Mesendoderm (in vitro differentiated cells): ENCODE data around the gene SRPK2.

Experiments
- DNase-seq: peaks from one replicate; pipeline ENCODE4 v3.0.0; 2013
- H2AK5ac ChIP-seq: 2 replicates; pipeline ENCODE4 v1.6.1; 2013; ENCODE audit warnings: low read length, inconsistent platforms
- H2BK120ac ChIP-seq: 2 replicates; pipeline ENCODE4 v1.6.1; 2013; ENCODE audit warnings: low read depth, mild to moderate bottlenecking, low read length, moderate library complexity, mixed read lengths
- H2BK15ac ChIP-seq: replicated peaks from 2 replicates; pipeline ENCODE4 v1.6.1; 2013; ENCODE audit warnings: low read depth, mild to moderate bottlenecking, moderate library complexity
- H2BK5ac ChIP-seq: 2 replicates; pipeline ENCODE4 v1.6.1; 2013; ENCODE audit warnings: low read length, inconsistent platforms
- H3K18ac ChIP-seq: 2 replicates; pipeline ENCODE4 v1.6.1; 2013; ENCODE audit warnings: mild to moderate bottlenecking, low read length, mixed read lengths
- H3K23ac ChIP-seq: one replicate; pipeline ENCODE4 v1.6.1; 2013; ENCODE audit warnings: low read length
- H3K27ac ChIP-seq: 2 replicates; pipeline ENCODE4 v1.5.1; 2013; ENCODE audit warnings: low read depth, mild to moderate bottlenecking, inconsistent platforms, low read length, moderate library complexity
- H3K27me3 ChIP-seq: 2 replicates; pipeline ENCODE4 v1.6.1; 2013; ENCODE audit warnings: low read length, control low read depth, mild to moderate bottlenecking, inconsistent platforms; ENCODE audit not compliant: insufficient read depth, poor library complexity
- H3K36me3 ChIP-seq: 2 replicates; pipeline ENCODE4 v1.6.1; 2013; ENCODE audit warnings: low read length, inconsistent platforms; ENCODE audit not compliant: control insufficient read depth, insufficient read depth
- H3K4ac ChIP-seq: one replicate; pipeline ENCODE4 v1.6.1; 2013; ENCODE audit warnings: low read depth, mild to moderate bottlenecking, low read length, moderate library complexity
- H3K4me1 ChIP-seq: 2 replicates; pipeline ENCODE4 v1.6.1; 2013; ENCODE audit warnings: low read depth, low read length, inconsistent platforms; ENCODE audit not compliant: control insufficient read depth
- H3K4me2 ChIP-seq: 2 replicates; pipeline ENCODE4 v1.6.1; 2013; ENCODE audit warnings: low read length
- H3K4me3 ChIP-seq: 2 replicates; pipeline ENCODE4 v1.5.1; 2013; ENCODE audit warnings: mild to moderate bottlenecking, low read length
- H3K56ac ChIP-seq: one replicate; pipeline ENCODE4 v1.6.1; 2013; ENCODE audit warnings: low read length
- H3K79me1 ChIP-seq: 2 replicates; pipeline ENCODE4 v1.6.1; 2013; ENCODE audit warnings: low read length, inconsistent platforms
- H3K79me2 ChIP-seq: 2 replicates; pipeline ENCODE4 v1.6.1; 2013; ENCODE audit warnings: mild to moderate bottlenecking, low read length; ENCODE audit not compliant: control insufficient read depth, insufficient read depth
- H3K9ac ChIP-seq: 2 replicates; pipeline ENCODE4 v1.6.1; 2013; ENCODE audit warnings: low read length, inconsistent platforms
- H4K5ac ChIP-seq: one replicate; pipeline ENCODE4 v1.6.1; 2013; ENCODE audit warnings: low read length
- H4K8ac ChIP-seq: one replicate; pipeline ENCODE4 v1.6.1; 2013; ENCODE audit warnings: low read depth, mild to moderate bottlenecking, control low read depth, low read length, moderate library complexity
- WGBS: extraction: QIAGEN DNeasy Blood & Tissue Kit; methylation state at CpG from one replicate; pipeline ENCODE4 v1.1.7; 2013; ENCODE audit warnings: low lambda C conversion rate, missing lambda C conversion rate; ENCODE audit not compliant: insufficient coverage; ENCODE audit errors: extremely low coverage; 5-methylcytosine and 5-hydroxymethylcytosine counted together

SRPK2 gene

DNA sequence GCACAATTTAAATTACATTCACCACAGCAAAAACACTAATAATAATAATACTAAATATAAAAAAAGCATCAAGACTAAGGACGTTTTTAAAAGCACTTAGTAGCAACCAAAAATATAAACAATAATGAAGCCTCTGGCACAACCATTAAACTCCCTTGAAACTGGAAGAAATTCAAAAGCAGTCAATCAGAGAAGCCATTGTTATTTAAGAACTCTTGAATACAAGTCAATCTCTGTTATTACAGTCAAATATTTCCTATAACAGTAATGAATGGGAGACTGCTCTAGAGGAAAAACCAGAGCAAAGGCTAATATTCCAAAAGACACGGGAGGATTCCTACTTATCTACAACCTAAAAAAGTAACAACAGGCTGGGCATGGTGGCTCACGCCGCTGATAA lies 210.5 kb downstream of the SRPK2 start:
- Histone ChIP-seq H3K36me3 (no peaks in the 10 kb centered on the region), H2BK120ac (no peak overlapping the region), H3K4me1 (no peaks in the 10 kb centered on the region), H2AK5ac (no peak overlapping the region), H3K27me3 (no peaks in the 10 kb centered on the region), H3K79me2 (no peaks in the 10 kb centered on the region), H4K5ac (no peak overlapping the region), H3K4me2 (no peak overlapping the region), H3K79me1 (peaks cover 7% of the 10 kb centered on the region), H3K56ac (no peak overlapping the region), H4K8ac (no peak overlapping the region), H3K27ac (no peak overlapping the region), H3K23ac (no peak overlapping the region), H3K9ac (no peak overlapping the region), H3K18ac (no peak overlapping the region), H2BK5ac (no peak overlapping the region), H3K4ac (no peak overlapping the region), H2BK15ac (no peak overlapping the region), H3K4me3 (no peak overlapping the region)
- no peak for DNase-seq
- no CpG with 5 or more reads among the region's 4 CpGs for WGBS

DNA sequence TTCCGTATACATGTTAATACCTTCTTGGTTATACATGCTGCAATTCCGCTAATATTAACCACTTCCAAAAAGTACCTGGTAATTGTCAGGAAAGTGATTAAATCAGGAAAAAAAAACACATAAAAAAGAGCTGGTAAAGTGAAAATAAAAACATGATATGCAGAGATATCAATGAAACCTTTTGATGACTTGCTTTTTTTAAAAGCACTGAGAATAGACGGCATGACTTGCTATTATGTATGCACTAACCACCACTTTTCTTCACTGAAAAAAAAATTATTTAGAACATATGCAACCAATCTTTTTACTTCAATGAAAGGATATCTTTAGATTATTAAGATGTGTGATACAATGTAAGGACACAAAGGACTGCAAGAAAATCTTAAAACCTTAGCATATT lies 211.7 kb downstream of the SRPK2 start:
- no peak for DNase-seq
- WGBS, result no CpG with 5 or more reads among the region's 3 CpGs
- H3K4me2 ChIP-seq, result no peak overlapping the region

DNA sequence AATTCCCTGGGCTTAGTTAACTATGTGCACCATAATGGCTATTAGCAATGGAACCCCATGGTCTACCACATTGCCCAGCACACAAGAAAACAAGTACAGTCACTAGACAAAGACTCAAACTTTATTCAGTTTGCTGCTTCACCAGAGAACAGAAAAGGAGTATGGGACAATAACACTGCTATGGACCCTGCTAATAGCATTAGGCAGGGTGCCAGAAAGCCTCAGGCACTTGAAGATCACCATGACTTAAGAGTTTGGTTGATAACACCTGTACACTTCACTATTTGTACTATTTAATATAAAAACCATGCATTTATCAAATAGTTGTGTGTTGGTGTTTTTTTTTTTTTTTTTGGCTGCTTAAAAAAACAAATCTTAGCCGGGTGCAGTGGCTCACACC lies 215.1 kb downstream of the SRPK2 start:
- Histone ChIP-seq H4K8ac (no peak overlapping the region), H2AK5ac (no peak overlapping the region), H4K5ac (no peak overlapping the region), H3K23ac (no peak overlapping the region), H3K79me1 (peaks cover 2% of the 10 kb centered on the region), H3K4me1 (no peaks in the 10 kb centered on the region), H2BK5ac (no peak overlapping the region), H3K27me3 (no peaks in the 10 kb centered on the region), H3K79me2 (no peaks in the 10 kb centered on the region), H3K27ac (no peak overlapping the region), H3K9ac (no peak overlapping the region), H3K36me3 (no peaks in the 10 kb centered on the region), H3K18ac (no peak overlapping the region), H3K56ac (no peak overlapping the region), H2BK15ac (no peak overlapping the region), H3K4ac (no peak overlapping the region), H3K4me3 (no peak overlapping the region), H2BK120ac (no peak overlapping the region), H3K4me2 (no peak overlapping the region)
- no peak for DNase-seq
- whole genome bisulfite sequencing, result no CpG with 5 or more reads among the region's 1 CpG

More for the DNA sequence above, 211.7 kb downstream of the SRPK2 start:
- Histone ChIP-seq H3K9ac (no peak overlapping the region), H3K4ac (no peak overlapping the region), H3K27me3 (no peaks in the 10 kb centered on the region), H3K36me3 (no peaks in the 10 kb centered on the region), H3K27ac (no peak overlapping the region), H3K79me1 (peaks cover 7% of the 10 kb centered on the region), H3K79me2 (no peaks in the 10 kb centered on the region), H2BK120ac (no peak overlapping the region), H3K56ac (no peak overlapping the region), H3K18ac (no peak overlapping the region), H2BK5ac (no peak overlapping the region), H3K4me3 (no peak overlapping the region), H4K5ac (no peak overlapping the region), H3K4me1 (no peaks in the 10 kb centered on the region), H4K8ac (no peak overlapping the region), H2AK5ac (no peak overlapping the region), H2BK15ac (no peak overlapping the region), H3K23ac (no peak overlapping the region)

DNA sequence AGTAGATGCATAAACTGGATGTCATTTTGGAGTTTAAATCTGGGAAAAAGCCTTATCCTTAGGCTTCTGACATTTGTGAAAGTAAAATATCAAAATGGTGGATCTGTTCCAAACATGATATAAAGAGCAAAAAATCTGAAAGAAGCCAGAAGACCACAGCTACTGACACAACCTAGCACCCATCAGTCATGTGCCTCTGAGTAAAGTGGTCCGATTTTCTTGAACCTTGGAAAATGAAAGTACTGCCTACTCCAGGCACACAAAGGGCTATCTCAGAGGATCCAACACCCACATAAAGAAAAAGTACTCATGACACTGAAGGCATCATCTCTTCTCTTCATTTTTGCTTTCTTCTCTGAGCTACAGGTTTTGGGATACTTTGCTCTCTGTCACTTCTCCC lies 224.0 kb downstream of the SRPK2 start:
- Histone ChIP-seq H3K9ac (no peak overlapping the region), H2BK15ac (no peak overlapping the region), H4K8ac (no peak overlapping the region), H3K27ac (no peak overlapping the region), H3K27me3 (no peaks in the 10 kb centered on the region), H3K79me1 (no peaks in the 10 kb centered on the region), H4K5ac (no peak overlapping the region), H3K23ac (no peak overlapping the region), H3K4me1 (no peaks in the 10 kb centered on the region), H3K4me3 (no peak overlapping the region), H2BK5ac (no peak overlapping the region), H3K36me3 (no peaks in the 10 kb centered on the region), H3K4ac (no peak overlapping the region), H3K4me2 (no peak overlapping the region), H2AK5ac (no peak overlapping the region), H3K18ac (no peak overlapping the region), H3K56ac (no peak overlapping the region), H2BK120ac (no peak overlapping the region), H3K79me2 (no peaks in the 10 kb centered on the region)
- no peak for DNase-seq
- no CpG with 5 or more reads among the region's 1 CpG for WGBS

DNA sequence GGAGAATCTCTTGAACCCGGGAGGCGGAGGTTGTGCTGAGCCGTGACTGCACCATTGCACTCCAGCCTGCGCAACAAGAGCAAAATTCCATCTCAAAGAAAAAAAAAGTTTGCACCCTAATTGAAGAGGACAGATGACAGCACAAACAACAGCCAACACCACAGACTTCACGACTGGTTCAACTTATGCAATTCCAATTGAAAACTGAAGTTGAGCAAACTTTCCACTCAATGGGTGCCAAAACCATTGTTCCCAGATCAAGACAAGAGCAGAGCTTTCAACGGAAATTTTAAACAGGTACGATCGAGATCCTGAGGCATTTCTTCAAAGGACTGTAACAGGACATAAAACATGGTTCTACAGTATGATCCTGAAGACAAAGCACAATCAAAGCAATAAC lies 225.0 kb downstream of the SRPK2 start:
- H2BK15ac ChIP-seq, result no peak overlapping the region
- H2AK5ac ChIP-seq, result no peak overlapping the region
- no peaks in the 10 kb centered on the region for H3K36me3 ChIP-seq
- H2BK5ac ChIP-seq, result no peak overlapping the region
- H3K27ac ChIP-seq, result no peak overlapping the region
- H2BK120ac ChIP-seq, result no peak overlapping the region
- no peak overlapping the region for H3K9ac ChIP-seq
- no peaks in the 10 kb centered on the region for H3K79me1 ChIP-seq
- H4K8ac ChIP-seq, result no peak overlapping the region
- H3K56ac ChIP-seq, result no peak overlapping the region
- no peaks in the 10 kb centered on the region for H3K79me2 ChIP-seq
- no peak overlapping the region for H3K4me3 ChIP-seq
- H3K4ac ChIP-seq, result no peak overlapping the region
- H3K4me1 ChIP-seq, result no peaks in the 10 kb centered on the region
- H4K5ac ChIP-seq, result no peak overlapping the region
- H3K27me3 ChIP-seq, result no peaks in the 10 kb centered on the region
- no peak for DNase-seq
- no peak overlapping the region for H3K23ac ChIP-seq
- WGBS, result no CpG with 5 or more reads among the region's 8 CpGs
- H3K18ac ChIP-seq, result no peak overlapping the region
- no peak overlapping the region for H3K4me2 ChIP-seq

DNA sequence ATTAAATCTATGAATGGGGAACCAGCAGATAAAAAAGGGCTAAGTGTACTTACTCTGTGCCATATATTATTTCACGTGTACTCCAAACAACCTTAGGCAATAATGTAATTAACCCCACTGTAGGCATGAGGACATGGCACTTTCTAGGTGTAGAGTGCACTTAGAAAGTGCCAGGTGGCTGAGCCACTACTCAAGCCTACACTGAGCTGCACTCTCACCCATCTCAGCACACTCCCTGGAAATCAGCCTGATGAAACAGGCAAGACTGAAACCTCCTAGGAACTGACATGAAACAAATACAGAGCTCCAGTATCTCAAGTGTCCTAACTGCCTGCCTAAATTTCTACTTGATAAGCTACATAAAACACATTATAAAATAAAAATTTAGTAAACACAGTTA lies 227.4 kb downstream of the SRPK2 start:
- Histone ChIP-seq H3K79me2 (no peaks in the 10 kb centered on the region), H2BK120ac (no peak overlapping the region), H3K79me1 (no peaks in the 10 kb centered on the region), H2AK5ac (no peak overlapping the region), H2BK15ac (no peak overlapping the region), H4K5ac (no peak overlapping the region), H3K4me2 (no peak overlapping the region), H3K56ac (no peak overlapping the region), H3K23ac (no peak overlapping the region), H3K4ac (no peak overlapping the region), H3K27me3 (no peaks in the 10 kb centered on the region), H4K8ac (no peak overlapping the region), H3K9ac (no peak overlapping the region), H3K36me3 (no peaks in the 10 kb centered on the region), H3K18ac (no peak overlapping the region), H3K4me3 (no peak overlapping the region), H3K4me1 (no peaks in the 10 kb centered on the region), H3K27ac (no peak overlapping the region), H2BK5ac (no peak overlapping the region)
- no CpG with 5 or more reads among the region's 1 CpG for WGBS
- no peak for DNase-seq
